ENCODE results near the gene LCN9.

The LCN9 gene

DNA sequence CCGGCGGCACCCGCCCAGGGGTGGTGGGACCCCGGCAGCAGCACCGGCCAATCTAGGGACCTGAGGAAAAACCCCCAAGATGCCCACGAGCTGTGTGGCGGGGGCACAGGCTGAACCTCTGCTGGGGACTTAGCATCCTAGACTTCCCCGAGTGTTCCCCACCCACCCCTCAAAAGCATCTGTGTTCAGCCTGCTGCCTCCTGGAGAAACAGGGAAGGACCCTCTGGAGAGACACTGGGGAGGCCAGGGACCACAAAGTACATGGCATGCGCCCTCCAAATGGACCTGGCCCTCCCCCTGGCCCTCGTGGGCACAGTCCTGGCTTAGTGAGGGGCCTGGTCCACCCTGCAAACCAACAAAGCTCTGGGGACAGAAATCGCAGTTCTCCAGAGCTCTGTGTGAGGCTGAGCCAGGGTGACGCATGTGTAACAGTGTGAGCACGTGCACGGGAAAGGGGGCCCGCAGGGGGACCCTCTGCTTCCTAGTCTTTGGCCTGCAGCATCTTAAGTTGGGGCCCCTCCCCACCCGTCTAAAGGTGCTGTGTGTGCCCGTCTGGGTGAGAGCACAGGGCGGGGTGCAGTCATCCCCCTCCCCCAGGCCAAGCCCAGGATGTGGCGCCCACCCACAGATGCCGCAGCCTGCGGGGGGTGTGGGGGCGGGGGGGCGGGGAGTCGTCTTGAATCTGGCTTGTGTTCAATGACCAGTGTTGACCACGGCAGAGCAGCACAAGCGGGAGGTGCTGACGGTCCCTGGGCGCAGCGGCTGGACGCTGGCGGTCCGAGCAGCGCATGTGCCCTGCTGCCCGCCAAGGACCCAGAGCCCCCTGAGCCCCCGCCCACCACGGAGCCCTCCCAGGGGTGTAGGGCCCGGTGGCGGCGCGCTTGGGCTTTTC, 38.2 kb downstream of the LCN9 start:
- no peak for FAIRE-seq

DNA sequence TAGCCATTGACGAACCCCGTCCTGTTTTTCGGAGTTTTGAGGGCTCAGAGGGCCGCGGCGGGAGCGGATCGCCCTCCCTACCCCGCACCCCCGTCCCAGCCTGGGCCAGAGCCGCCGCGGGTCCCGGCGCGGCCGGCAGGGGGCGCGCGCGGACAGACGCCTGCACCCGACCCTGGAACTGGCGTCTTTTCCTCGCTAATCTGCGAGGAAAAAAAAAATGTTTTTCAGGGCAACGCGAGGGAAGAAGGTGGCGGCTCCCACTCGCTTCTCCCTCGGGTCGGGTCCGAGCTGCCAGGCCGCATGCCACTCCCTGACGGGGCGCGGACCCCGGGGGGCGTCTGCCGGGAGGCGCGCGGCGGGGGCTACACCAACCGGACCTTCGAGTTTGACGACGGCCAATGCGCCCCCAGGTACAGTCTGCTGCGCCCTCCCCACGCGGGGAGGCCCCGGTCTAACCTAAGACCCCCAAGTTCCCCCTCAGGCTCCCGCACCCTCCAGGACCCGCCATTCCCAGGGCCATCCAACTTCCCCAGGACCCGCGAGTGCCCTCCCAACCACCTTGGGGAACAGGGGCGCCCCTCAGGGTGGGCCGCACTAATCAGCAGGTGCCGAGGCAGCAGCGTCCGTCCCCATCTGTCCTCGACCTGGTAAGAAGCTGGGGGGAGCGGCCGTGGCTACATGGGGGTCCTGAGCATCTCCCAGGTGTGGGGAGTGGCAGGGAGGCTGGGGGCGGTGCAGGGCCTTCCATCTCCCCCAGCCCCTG, 39.0 kb downstream of the LCN9 start, which contains the start of gene KCNT1:
Gene KCNT1 (plus strand): TSS at position 227 of the 763 bp plus-strand sequence. CDS start 74 bp downstream, at position 301.
- no peak for FAIRE-seq

DNA sequence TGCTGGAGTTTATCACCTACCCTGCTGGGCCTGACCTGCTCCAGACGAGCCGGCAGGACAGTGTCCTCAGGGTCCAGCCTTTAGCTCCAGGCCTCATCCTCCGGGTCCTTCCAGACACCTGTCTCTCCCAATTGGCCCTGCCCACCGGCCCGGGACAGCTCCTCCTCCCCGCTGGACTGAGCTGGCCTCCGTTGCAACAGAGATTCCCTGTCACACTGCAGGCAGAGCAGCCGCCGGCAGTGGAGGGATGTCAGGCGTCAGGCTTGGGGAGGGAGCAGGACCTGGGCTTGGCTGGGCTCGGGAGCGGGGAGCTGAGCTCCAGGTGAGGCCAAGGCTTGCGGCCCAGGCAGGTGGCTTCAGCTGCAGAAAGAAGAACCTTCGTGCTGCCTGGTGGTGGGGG, 40.6 kb downstream of the LCN9 start:
- no peak for FAIRE-seq

DNA sequence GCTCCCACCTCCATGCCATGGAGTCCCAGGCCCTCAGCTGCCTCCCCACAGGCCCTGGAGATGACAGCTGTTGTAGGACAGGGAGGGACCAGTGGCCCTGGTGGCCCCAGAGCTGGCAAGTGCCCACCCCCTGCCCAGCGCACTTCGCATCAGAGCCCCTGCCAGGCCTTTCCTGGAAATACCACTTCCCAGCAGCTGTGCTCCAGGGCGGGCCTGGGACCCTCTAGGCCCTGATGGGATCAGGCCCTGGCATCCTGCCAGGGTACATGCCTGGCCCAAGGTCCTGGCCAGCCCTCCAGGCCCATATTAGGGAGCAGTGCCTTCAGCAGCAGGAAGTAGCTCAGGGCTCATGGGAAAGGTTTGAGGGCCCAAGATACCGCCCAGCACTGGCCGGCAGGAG, 41.4 kb downstream of the LCN9 start:
- no peak for FAIRE-seq

DNA sequence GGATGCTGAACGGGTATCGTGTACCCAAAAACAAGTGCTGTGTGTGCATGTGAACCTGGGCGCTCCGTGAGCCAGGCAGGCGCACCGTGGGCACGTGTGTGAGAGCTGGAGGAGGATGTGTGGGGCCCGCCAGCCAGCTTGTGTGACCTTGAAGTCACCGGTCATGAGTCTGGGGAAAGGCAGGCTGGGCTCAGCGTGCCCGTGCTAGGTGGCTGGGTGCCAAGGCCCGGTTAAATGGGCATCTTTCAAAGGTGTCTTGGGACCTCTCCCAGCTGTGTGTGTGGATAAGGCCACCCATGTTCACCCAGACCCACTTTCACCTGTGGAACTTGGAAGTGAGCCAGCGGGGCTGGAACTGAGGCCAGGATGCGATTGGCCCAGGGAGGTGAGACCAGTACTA, 42.3 kb downstream of the LCN9 start:
- no peak for FAIRE-seq

DNA sequence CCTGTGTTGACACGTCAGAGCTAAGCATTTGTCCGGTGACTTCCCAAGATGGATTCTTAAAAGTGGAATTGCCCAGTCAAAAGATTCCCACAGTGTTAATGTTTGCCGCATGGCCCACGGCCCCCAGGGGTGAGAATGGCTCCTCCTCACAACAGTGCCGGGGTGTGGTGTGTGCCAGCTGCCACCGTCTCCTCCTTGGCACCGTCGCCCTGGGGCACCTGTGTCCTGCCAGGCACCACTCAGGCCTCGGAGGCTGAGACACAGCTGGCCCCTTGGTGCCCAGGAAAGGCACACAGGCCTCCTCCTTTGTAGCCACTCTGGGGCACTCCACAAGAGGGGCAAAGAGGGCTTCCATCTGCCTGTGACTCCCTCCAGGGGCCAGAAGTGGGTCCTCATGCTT, 43.2 kb downstream of the LCN9 start:
- no peak for FAIRE-seq

DNA sequence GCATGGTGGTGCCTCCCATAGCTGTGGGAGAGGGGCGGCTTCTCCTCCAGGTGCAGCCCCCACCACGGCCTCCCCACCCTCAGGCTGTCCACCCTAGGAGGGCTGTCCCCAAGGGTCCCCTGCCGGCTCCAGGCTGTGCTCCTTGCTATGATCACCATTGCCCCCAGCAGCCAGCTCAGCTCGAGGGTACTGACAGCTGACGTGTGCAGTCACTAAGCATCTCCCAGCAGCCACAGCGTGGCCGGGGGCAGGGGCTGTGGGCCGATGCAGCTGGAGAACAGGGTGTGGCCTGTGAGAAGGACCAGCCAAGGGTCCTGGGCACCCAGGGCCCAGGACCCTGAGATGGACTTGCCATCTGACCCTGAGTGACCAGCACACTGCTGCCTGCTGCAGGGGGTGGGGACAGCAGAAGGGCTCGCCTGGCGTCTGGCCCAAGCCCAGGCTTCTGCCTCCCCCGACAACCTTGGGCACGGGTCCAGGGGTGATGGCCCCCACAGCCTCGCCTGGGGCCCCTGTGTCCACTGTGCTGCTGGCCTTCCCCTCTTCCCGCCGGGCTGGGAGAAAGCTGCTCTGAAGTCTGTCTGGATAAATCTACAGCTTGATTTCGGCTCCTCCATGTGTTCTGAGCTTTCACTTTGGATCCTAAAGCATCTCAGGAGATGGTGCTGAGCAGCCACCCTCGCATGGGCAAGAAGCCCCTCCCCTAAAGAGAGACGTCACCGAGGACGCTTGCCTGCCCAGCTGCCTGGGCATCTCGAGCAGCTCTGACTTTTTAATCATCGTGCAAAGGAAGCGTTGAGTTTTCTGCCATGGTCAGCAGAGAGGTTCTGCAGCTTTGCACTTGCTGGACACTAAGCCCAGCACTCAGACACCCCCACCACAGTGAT, 44.4 kb downstream of the LCN9 start:
- FAIRE-seq: no peak

DNA sequence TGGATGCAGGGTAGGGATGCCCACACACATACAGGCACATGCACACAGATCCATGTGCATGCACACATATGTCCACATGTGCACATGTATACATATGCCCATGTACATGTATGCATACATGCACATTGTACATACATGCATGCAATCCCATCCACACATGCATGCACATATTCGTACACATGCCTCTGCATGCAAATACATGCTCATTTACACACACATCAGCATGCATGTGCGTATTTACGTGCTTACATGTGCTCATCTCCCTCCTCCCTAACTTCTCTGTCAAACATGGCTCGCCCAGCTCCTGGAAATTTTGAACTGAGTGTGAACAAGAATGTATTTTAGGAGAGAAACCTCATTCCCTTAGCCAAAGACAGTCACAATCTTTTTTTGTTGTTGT, 45.1 kb downstream of the LCN9 start:
- no peak for FAIRE-seq

DNA sequence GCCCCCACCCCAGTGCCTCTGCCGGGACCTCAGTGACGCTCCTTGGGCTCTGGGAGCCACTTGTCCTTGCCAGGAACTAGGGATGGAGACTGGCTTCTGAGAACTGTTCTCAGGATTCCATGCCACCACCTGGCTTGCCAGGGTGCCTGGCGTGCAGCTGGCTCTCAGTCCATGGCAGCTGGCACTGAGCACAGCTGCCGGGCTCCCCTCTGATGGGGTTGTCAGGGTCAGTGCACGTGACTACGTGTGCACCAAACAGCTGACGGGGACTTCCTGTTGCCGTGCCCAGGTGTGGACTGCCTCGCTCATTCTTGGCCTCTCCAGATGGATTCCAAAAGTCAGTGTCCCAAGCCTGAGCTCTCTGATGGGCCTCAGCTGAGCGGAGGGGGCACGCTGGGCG, 48.3 kb downstream of the LCN9 start:
- FAIRE-seq: no peak

DNA sequence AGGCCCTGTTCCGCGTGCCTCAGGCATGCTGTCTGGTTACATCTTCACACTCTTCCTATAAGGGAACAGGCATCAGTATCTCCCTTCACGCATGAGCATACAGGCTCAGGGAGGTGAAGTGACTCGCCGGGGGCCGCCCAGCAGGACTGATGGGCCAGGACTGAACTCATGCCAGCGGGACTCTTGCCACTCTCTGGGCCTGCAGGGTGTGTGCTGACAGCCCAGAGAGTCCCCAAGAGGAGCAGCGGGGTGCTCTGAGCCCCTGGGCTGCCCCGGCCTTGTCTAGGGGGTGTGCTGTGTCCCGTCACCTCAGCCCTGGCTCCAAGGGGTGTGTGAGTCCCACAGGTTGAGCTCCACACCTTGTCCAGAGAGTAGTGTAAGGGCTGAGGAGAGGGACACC, 48.8 kb downstream of the LCN9 start:
- no peak for FAIRE-seq

DNA sequence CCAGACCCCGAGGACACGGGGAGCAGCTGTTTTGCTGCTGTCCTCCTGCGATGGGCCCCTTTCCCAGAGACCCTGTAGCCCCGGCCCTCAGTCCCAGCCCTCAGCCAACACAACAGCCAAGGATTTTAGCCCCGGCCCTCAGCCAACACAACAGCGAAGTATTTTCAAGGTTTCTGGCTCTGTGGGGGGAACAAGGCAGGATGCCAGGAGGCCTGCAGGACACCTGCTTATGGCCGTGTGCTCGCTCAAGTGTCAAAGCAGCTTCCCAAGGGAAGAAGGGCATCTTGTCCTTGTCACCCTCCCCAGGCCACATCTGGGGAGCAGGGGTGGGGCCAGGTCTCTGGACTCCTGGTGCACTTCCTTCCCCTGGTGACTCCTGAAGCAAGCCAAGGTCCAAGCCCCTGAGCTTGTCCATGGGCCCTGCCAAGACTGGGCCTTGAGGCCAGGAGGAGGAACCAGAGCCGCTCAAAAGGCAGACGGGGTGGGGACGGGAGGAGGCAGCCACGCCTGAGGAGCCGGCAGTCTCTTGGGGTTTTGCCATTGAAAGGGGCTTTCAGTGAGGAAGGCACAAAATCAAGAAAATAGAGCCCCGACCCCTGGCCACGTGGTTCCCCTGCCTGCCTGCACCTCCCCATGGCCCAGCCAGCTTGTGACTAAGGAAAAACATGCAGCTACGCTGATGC, 49.6 kb downstream of the LCN9 start:
- FAIRE-seq: no peak

DNA sequence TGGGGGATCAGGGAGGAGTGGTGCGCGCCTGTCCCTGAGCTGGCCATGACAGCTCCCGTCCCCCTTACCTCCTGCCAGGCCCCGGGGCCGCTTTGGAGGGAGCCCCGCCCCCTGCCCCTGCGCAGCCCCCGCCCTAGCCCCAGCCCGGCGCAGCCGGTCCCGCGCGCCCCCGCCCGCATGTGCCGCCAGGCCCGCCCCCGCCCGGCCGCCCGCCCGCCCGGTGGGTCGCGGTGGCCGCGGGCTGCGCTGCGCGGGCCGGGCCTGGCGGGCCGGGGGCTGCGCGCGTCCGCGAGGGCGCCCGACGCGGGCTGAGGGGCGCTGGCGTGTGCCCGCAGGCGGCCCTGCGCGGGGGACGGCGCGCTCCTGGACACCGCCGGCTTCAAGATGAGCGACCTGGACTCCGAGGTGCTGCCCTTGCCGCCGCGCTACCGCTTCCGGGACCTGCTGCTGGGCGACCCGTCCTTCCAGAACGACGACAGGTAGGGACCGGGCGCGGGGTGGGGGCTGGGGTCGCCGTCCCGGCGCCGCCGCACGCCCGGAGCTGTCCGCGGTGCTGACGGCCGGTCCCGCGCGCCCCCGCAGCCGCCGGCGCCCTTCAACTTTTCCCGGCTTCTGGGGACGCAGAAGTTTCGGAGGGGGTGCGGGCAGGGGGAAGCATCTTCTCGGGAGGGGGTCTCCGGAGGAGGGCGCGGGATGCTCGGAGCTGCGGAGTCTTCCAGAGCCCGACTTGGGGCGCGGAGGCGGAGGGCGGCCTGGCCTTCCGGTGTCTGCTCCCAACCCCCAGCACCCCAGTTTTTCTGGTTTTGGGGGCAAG, 51.3 kb downstream of the LCN9 start:
- no peak for FAIRE-seq

DNA sequence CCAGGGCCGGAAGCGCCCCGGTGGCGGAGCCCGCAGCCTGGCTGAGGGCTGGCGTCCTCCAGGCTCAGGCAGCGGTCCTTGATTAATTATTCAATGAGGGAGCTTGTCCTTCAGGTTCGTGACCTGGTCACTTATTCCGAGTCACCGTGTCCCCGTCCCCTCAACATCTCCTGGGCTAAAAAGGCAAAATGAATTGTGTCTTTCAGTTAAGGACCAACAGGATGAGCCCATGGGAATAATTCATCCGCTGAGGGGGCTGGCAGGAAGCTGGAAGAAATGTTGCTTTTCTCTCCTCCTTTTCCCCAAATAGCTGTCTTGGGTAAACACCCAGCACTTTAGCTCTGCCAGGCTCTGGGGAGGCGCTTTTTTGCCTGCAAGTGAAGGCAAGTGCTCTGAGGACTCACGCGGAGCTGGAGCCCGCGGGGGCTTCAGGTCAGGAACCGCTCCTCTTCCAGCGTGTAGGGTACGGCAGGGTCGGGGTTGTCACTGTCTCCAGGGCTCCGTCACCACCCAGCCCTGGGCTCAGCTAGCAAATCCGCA, 52.0 kb downstream of the LCN9 start:
- FAIRE-seq: no peak

DNA sequence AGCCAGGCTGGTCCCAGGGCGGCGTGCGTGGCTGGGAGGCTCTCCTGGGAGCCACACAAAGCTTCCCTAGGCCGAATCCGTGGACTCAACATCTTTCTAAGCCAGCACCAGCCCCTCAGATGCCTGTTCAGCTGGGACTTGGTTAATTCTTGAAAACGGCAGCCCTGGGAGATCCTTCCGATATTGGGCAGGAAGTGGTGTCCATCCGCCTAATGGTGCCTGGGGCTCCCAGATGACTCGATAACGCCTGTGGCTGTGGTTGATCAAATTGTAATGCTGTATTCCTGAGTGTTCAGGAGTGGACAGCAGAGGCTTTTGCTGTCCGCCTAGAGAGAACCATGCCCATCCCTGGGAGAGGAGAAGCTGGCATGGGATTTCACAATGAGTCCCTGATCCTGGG, 52.9 kb downstream of the LCN9 start:
- no peak for FAIRE-seq
